Ramos (cell line): Measurements from ENCODE around the gene MTFP1.

Experiments used
- in situ Hi-C: fragments of 300-500 bp; cut with MboI; formaldehyde crosslinking; loops from one replicate; pipeline ENCODE4 v1.14.3; 2022; ENCODE audit warnings: low sequenced_read_pairs; ENCODE audit not compliant: unreplicated experiment

The MTFP1 gene

DNA sequence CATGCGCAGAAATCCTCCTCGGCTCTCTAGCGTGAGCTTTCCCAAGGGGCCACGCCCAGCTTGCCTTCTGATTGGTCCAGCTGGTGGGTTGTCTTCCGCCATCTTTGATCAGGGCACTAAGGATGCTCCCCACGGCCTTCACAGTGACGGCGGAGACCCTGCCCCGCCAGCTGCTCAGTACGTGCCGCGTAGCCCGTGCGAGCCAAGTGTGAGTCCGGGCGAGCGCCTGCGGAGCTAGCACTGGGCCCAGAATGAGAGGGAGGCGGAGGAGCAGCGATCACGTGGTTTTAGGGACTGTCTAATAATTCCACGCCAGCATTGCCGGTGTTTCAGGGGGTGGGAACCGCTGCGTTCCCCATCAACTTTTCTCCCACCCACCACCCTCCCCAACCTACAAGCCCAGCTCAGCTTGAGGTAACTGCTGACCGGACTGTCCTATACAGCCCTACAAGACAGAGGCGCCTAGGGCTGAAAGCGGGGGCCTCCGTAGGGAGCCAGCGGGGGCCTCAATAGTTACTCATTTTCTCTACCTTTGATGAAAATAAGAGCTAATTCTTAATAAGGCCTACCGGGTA, 1.5 kb upstream of the MTFP1 start:
- in situ Hi-C loops, result no loop called here

DNA sequence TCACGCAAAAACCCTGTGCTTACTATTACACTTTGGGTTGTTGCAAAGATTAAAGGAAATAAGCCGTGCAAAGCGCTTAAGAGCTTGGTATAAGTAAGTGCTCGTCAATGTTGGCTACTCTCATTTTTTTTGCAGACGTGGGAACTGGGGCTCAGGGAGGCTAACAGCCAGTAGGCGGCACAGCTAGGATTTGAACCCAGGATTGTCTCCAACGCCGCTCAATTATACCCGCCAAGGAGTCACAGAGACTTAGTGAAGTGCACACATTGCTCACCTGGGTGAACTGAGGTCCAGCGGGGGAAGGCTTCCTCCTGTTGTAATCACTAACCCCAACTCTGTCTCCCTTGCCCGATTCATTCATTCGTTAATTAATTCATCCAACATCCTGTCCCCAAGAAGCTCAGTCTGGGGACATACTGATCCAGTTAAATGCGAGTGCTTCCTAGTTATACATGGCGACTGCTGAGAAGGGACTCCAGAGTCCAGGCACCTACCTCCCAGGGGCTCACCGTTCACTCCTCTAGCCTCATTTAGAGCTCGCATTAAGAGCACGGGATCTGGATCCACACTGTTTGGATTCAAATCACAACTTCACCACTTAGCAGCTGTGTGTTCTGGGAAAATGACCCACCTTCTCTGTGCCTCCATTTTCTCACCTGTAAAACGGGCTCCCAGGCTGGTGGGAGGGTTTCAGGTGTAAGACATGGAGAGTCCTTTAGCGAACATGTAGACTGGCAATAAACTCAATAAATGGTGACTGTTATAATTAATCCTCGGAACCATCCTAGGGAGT, 838 bp upstream of the MTFP1 start:
- in situ Hi-C loops, result no loop called here

GRCh38 chr22:30425327-30425615, 297 bp upstream of the MTFP1 start:
- in situ Hi-C loops, result no loop called here

GRCh38 chr22:30426388-30427353, 1.1 kb downstream of the MTFP1 start:
- in situ Hi-C loops, result no loop called here

DNA sequence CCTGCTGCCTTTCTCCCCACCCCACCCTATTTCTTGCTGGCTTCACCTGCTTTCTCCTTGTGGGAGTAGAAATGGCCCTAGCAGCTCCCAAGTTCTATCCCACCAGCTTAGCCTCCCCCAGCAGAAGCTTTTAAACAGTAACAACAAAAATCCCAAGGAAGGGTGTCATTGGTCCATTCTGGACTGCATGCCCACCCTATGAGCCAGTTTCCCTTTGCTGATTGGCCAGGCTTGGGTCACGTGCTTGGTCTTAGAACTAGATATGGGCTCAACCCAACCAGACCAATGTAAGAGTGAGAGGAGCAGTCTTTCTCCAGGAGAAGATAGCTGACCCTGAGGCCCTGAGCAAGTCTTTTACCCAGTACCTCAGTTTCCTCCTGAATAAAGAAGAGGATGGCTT, 2.3 kb downstream of the MTFP1 start:
- in situ Hi-C loops, result no loop called here

DNA sequence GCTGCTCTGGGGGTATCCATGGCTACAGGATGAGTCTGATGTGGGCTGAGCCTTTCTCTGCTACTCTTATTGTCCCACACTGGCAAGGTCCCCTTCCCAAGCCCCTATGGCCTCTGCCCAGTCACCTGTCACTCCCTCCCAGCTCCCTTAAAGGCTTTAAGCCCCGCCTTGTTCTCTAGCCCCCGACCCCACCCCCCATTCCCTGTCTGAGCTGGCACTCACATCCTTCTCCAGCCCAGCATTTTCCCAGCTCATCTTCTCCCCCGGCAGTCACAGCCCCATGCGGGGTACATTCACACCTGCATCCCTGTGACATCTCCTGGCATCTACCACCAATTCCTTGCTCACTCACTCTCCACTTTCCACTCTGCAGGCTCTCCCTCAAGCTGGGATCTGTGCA, 4.3 kb downstream of the MTFP1 start:
- in situ Hi-C loops, result no loop called here

DNA sequence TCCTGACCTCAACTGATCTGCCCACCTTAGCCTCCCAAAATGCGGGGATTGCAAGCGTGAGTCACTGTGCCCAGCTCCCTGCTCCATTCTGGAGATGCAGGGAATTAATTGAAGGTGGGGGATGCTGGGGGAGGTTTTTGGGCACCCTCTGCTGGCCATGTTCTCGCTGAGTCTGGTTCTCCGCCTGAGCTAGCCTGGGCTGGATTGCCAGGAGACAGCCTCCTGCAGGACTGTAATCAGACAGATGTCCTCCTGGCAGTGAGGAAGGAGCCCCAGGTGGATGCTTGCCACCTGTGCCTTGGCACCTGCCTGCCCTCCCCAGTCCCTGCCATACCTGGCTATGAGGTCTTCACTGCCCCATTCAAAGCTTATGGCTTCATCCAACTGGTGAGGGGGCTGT, 5.4 kb downstream of the MTFP1 start:
- in situ Hi-C loops, result no loop called here

DNA sequence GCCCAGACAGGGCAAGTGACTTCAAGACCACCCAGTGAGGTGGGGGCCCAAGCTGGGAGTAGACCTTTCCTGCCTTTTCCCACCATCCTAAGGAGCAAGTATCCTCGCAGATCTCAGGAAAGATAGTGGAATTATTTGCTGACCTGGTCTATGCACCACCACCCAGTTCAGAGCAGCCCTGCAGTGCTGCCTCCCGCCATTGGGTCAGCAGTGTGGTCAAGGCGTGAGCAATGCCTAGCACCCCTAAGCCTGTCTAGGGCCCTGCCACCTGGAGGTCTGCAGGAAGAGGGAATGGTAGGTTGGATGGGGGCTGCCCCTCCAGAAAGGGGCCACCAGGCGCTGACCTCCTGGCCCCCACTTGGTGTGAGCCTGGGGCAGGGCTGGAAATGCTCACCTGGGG, 6.5 kb downstream of the MTFP1 start:
- in situ Hi-C loops, result no loop called here

- in situ Hi-C loops, result no loop called here
Observed at GRCh38 chr22:30432520-30432919, 7.0 kb downstream of the MTFP1 start.

GRCh38 chr22:30433227-30433626, 7.7 kb downstream of the MTFP1 start:
- in situ Hi-C loops, result no loop called here

DNA sequence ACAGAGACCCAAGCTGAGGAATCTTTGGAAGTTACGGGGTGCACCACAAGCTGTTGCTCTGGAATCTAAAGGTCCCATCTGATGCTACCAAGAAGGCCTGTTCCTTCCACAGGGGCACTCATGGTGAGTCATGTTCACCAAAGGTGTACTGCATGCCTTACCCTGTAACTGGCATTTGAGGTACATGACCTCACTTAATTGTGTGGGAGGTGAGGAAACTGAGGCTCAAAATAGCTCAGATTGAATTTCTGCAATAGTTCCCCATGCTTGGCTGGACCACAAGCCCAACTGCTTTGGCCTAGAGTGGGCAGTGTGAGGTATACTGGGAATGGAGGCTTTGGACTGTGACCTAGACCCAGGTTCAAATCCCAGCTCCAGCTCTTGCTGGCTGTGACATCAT, 8.2 kb downstream of the MTFP1 start:
- in situ Hi-C loops, result no loop called here

- in situ Hi-C loops, result no loop called here
Observed at GRCh38 chr22:30434843-30435242, 9.3 kb downstream of the MTFP1 start.

- in situ Hi-C loops, result no loop called here
Observed at GRCh38 chr22:30435674-30436126, 10.1 kb downstream of the MTFP1 start.

DNA sequence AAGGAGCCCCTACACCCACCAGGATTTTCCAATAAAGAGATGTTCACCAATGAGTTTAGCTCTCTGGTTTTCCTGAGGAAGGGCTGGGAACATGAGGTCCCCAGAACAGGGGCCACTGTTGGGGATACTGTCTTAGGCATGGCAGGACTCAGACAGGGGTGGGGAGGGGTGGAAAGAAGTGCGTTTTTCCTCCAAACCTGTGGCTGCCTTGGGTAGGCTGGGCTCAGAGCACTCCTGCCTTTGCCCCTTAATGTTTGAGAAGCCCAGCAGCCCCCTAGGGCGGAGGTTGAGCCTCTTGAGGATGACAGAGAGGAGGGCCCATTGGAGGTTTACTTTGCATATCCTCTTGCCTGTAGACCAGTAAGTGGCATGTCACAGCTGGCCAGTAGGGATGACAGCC, 10.6 kb downstream of the MTFP1 start:
- in situ Hi-C loops, result no loop called here

- in situ Hi-C loops, result no loop called here
Observed at GRCh38 chr22:30438559-30438958, 13.0 kb downstream of the MTFP1 start.

DNA sequence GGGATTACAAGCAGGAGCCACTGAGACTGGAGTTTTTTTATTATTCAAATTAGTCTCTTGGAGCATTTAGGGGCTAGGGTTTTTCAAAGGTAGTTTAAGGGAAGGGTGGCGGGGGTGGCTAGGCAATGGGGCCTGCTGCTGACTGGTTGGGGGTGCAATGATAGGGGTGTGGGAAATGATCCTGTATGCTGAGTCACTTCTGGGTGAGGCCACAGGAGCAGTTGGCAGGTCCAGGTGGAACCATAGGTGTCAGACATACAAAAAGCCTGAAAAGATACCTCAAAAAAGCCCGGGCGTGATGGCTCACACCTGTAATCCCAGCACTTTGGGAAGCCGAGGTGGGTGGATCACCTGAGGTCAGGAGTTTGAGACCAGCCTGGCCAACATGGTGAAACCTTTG, 13.7 kb downstream of the MTFP1 start:
- in situ Hi-C loops, result no loop called here

DNA sequence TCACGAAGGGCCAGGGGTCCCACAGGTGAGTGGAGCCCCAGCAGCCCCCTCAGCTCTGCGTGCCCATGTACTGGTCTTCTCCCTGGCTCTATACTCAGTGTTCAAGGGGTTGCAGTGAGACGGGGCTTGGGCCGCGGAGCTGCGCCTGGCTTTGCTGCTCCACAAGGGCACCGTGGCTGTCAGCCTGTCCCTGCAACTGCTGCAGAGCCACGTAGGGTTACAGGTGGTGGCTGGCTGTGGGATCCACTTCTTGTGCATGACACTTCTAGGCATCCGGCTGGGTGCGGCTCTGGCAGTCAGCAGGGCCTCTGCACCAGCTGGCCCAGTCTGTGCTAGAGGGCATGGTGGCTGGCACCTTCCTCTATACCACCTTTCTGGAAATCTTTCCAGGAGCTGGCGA, 14.3 kb downstream of the MTFP1 start:
- in situ Hi-C loops, result no loop called here

DNA sequence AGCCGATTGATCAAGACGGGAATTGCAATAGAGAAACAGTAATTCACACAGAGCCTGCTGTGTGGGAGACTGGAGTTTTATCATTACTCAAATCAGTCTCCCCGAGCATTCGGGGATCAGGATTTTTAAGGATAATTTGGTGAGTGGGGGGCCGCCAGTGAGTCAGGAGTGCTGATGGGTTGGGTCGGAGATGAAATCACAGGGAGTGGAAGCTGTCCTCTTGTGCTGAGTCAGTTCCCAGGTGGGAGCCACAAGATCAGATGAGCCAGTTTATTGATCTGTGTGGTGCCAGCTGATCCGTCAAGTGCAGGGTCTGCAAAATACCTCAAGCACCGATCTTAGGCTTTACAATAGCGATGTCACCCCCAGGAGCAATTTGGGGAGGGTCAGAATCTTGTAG, 15.5 kb downstream of the MTFP1 start:
- in situ Hi-C loops, result no loop called here

DNA sequence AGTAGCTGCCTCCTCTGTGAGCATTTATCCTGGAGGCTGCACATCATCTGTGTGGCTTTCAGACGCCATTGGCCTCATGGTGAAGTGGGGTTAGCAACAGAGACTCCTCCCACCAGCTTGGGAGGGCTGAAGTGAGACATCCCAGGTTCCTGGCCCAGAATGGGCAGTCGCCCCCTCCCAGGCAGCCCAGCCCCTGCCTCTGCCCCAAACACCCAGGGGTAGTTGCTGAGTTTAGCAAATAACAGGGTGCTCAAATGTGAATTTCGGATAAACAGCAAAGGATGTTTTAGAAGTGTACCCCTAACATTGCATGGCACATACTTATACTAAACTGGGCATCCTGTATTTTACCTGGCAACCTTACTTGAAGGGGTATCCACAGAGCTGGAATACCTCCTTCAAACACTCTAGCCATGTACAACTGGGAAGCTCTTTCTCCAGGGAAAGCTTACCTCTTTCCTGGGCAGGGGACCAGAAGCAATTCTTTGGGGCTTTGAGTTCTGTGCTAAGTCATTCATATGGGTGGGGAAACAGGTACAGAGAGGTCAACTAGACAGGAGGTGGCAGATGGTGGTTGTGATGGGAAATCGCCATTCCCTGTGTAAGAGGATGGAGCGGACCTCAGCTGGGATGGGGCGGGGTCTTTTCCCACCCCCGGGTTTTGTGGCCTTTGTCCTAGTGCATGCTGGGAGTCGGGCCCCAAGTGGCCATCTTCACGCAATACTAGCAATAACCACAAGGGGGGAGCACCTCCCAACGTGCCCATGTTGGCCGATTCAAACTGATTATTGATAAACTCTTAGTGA, 19.3 kb downstream of the MTFP1 start:
- in situ Hi-C loops, result no loop called here

DNA sequence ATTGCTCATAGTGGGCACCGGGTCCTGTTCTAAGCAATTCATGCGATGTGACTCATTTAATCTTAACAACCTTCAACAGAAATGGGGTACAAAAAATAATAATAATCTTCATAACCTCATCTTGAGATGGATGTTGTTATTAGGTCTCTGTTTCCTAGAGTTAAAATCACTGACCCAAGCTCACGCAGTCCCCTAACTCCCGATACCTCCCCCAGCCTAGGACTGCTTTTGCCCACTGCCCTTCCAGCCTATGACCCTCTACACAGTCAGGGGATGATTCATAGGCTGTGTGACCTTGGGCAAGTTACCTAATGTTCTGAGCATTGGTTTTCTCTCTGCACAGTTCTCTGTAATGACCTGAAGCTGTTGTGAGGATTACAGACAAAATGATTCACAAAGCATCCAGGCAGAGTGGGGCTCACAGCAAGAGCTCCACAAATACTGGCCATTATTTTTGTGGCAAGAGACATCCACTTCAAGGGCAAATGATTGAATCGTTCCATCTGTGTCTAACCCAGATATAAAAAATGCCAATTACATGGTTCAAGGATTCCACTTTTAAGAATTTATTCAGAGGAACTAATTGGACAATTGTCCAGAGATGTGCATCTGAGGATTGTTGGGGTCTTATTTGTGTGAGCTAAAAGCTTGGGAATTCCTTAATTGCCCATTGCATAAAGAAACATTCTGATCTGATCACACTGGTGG, 20.0 kb downstream of the MTFP1 start:
- in situ Hi-C loops, result no loop called here
